Mesendoderm (in vitro differentiated cells): ENCODE data around the gene CFAP53.

Experiments
- DNase-seq: peaks from one replicate; pipeline ENCODE4 v3.0.0; 2013
- H2AK5ac ChIP-seq: 2 replicates; pipeline ENCODE4 v1.6.1; 2013; ENCODE audit warnings: low read length, inconsistent platforms
- H2BK120ac ChIP-seq: 2 replicates; pipeline ENCODE4 v1.6.1; 2013; ENCODE audit warnings: low read depth, mild to moderate bottlenecking, low read length, moderate library complexity, mixed read lengths
- H2BK15ac ChIP-seq: replicated peaks from 2 replicates; pipeline ENCODE4 v1.6.1; 2013; ENCODE audit warnings: low read depth, mild to moderate bottlenecking, moderate library complexity
- H2BK5ac ChIP-seq: 2 replicates; pipeline ENCODE4 v1.6.1; 2013; ENCODE audit warnings: low read length, inconsistent platforms
- H3K18ac ChIP-seq: 2 replicates; pipeline ENCODE4 v1.6.1; 2013; ENCODE audit warnings: mild to moderate bottlenecking, low read length, mixed read lengths
- H3K23ac ChIP-seq: one replicate; pipeline ENCODE4 v1.6.1; 2013; ENCODE audit warnings: low read length
- H3K27ac ChIP-seq: 2 replicates; pipeline ENCODE4 v1.5.1; 2013; ENCODE audit warnings: low read depth, mild to moderate bottlenecking, inconsistent platforms, low read length, moderate library complexity
- H3K27me3 ChIP-seq: 2 replicates; pipeline ENCODE4 v1.6.1; 2013; ENCODE audit warnings: low read length, control low read depth, mild to moderate bottlenecking, inconsistent platforms; ENCODE audit not compliant: insufficient read depth, poor library complexity
- H3K36me3 ChIP-seq: 2 replicates; pipeline ENCODE4 v1.6.1; 2013; ENCODE audit warnings: low read length, inconsistent platforms; ENCODE audit not compliant: control insufficient read depth, insufficient read depth
- H3K4ac ChIP-seq: one replicate; pipeline ENCODE4 v1.6.1; 2013; ENCODE audit warnings: low read depth, mild to moderate bottlenecking, low read length, moderate library complexity
- H3K4me1 ChIP-seq: 2 replicates; pipeline ENCODE4 v1.6.1; 2013; ENCODE audit warnings: low read depth, low read length, inconsistent platforms; ENCODE audit not compliant: control insufficient read depth
- H3K4me2 ChIP-seq: 2 replicates; pipeline ENCODE4 v1.6.1; 2013; ENCODE audit warnings: low read length
- H3K4me3 ChIP-seq: 2 replicates; pipeline ENCODE4 v1.5.1; 2013; ENCODE audit warnings: mild to moderate bottlenecking, low read length
- H3K56ac ChIP-seq: one replicate; pipeline ENCODE4 v1.6.1; 2013; ENCODE audit warnings: low read length
- H3K79me1 ChIP-seq: 2 replicates; pipeline ENCODE4 v1.6.1; 2013; ENCODE audit warnings: low read length, inconsistent platforms
- H3K79me2 ChIP-seq: 2 replicates; pipeline ENCODE4 v1.6.1; 2013; ENCODE audit warnings: mild to moderate bottlenecking, low read length; ENCODE audit not compliant: control insufficient read depth, insufficient read depth
- H3K9ac ChIP-seq: 2 replicates; pipeline ENCODE4 v1.6.1; 2013; ENCODE audit warnings: low read length, inconsistent platforms
- H4K5ac ChIP-seq: one replicate; pipeline ENCODE4 v1.6.1; 2013; ENCODE audit warnings: low read length
- H4K8ac ChIP-seq: one replicate; pipeline ENCODE4 v1.6.1; 2013; ENCODE audit warnings: low read depth, mild to moderate bottlenecking, control low read depth, low read length, moderate library complexity
- WGBS: extraction: QIAGEN DNeasy Blood & Tissue Kit; methylation state at CpG from one replicate; pipeline ENCODE4 v1.1.7; 2013; ENCODE audit warnings: low lambda C conversion rate, missing lambda C conversion rate; ENCODE audit not compliant: insufficient coverage; ENCODE audit errors: extremely low coverage; 5-methylcytosine and 5-hydroxymethylcytosine counted together

The CFAP53 gene

GRCh38 chr18:50276452-50276851 lies 10.2 kb upstream of the CFAP53 start:
- Histone ChIP-seq H2BK120ac (no peak overlapping the region), H3K56ac (no peak overlapping the region), H3K79me2 (peaks cover 18% of the 10 kb centered on the region), H3K4me1 (peaks cover 6% of the 10 kb centered on the region), H3K27ac (no peak overlapping the region), H3K4ac (no peak overlapping the region), H3K36me3 (peaks cover 33% of the 10 kb centered on the region), H3K79me1 (peaks cover 22% of the 10 kb centered on the region), H4K8ac (no peak overlapping the region), H2AK5ac (no peak overlapping the region), H3K4me2 (no peak overlapping the region), H3K9ac (no peak overlapping the region), H2BK15ac (no peak overlapping the region), H3K18ac (no peak overlapping the region), H3K27me3 (no peaks in the 10 kb centered on the region), H3K23ac (no peak overlapping the region), H2BK5ac (no peak overlapping the region), H3K4me3 (no peak overlapping the region), H4K5ac (no peak overlapping the region)
- WGBS = no CpG with 5 or more reads among the region's 4 CpGs
- no peak for DNase-seq

GRCh38 chr18:50275503-50276036 lies 9.3 kb upstream of the CFAP53 start:
- no peak overlapping the region for H2AK5ac ChIP-seq
- H3K79me2 ChIP-seq = peaks cover 14% of the 10 kb centered on the region
- DNase-seq = no peak
- no peak overlapping the region for H4K8ac ChIP-seq
- H3K4me1 ChIP-seq = peaks cover 5% of the 10 kb centered on the region
- H3K4ac ChIP-seq = no peak overlapping the region
- no peak overlapping the region for H2BK15ac ChIP-seq
- no peak overlapping the region for H3K9ac ChIP-seq
- no peak overlapping the region for H2BK5ac ChIP-seq
- no peak overlapping the region for H3K23ac ChIP-seq
- no peaks in the 10 kb centered on the region for H3K27me3 ChIP-seq
- H3K79me1 ChIP-seq = peaks cover 17% of the 10 kb centered on the region
- H4K5ac ChIP-seq = no peak overlapping the region
- no peak overlapping the region for H3K4me3 ChIP-seq
- H3K4me2 ChIP-seq = no peak overlapping the region
- H2BK120ac ChIP-seq = no peak overlapping the region
- no CpG with 5 or more reads among the region's 19 CpGs for whole genome bisulfite sequencing
- no peak overlapping the region for H3K27ac ChIP-seq
- H3K36me3 ChIP-seq = peaks cover 33% of the 10 kb centered on the region
- H3K56ac ChIP-seq = no peak overlapping the region
- no peak overlapping the region for H3K18ac ChIP-seq

- no peak overlapping the region for H3K27ac ChIP-seq
- peaks cover 11% of the 10 kb centered on the region for H3K79me1 ChIP-seq
- H3K18ac ChIP-seq = no peak overlapping the region
- no CpG with 5 or more reads among the region's 10 CpGs for WGBS
- H3K36me3 ChIP-seq = peaks cover 33% of the 10 kb centered on the region
- no peak overlapping the region for H3K4me3 ChIP-seq
- no peak overlapping the region for H4K5ac ChIP-seq
- no peaks in the 10 kb centered on the region for H3K4me1 ChIP-seq
- H3K27me3 ChIP-seq = no peaks in the 10 kb centered on the region
- no peak overlapping the region for H3K4me2 ChIP-seq
- H3K9ac ChIP-seq = no peak overlapping the region
- H3K23ac ChIP-seq = no peak overlapping the region
- H3K56ac ChIP-seq = no peak overlapping the region
- no peak for DNase-seq
- no peak overlapping the region for H2BK15ac ChIP-seq
- peaks cover 8% of the 10 kb centered on the region for H3K79me2 ChIP-seq
- no peak overlapping the region for H3K4ac ChIP-seq
- no peak overlapping the region for H2AK5ac ChIP-seq
- no peak overlapping the region for H4K8ac ChIP-seq
- H2BK5ac ChIP-seq = no peak overlapping the region
- no peak overlapping the region for H2BK120ac ChIP-seq
Measured at GRCh38 chr18:50274941-50275340, 8.6 kb upstream of the CFAP53 start.

- no peak overlapping the region for H4K5ac ChIP-seq
- peaks cover 1% of the 10 kb centered on the region for H3K79me2 ChIP-seq
- no peak overlapping the region for H2BK120ac ChIP-seq
- no peaks in the 10 kb centered on the region for H3K27me3 ChIP-seq
- H2BK5ac ChIP-seq = no peak overlapping the region
- H3K23ac ChIP-seq = no peak overlapping the region
- H3K4me1 ChIP-seq = no peaks in the 10 kb centered on the region
- DNase-seq = no peak
- no peak overlapping the region for H3K56ac ChIP-seq
- no peak overlapping the region for H3K4me2 ChIP-seq
- H3K27ac ChIP-seq = no peak overlapping the region
- peaks cover 4% of the 10 kb centered on the region for H3K79me1 ChIP-seq
- H2BK15ac ChIP-seq = no peak overlapping the region
- no peak overlapping the region for H3K4me3 ChIP-seq
- peaks cover 38% of the 10 kb centered on the region for H3K36me3 ChIP-seq
- H3K4ac ChIP-seq = no peak overlapping the region
- no peak overlapping the region for H3K18ac ChIP-seq
- no peak overlapping the region for H2AK5ac ChIP-seq
- no peak overlapping the region for H3K9ac ChIP-seq
- H4K8ac ChIP-seq = no peak overlapping the region
- no CpG with 5 or more reads among the region's 17 CpGs for WGBS
Measured at GRCh38 chr18:50274044-50274442, 7.7 kb upstream of the CFAP53 start.

GRCh38 chr18:50273203-50274043 lies 7.1 kb upstream of the CFAP53 start:
- no peak overlapping the region for H2BK120ac ChIP-seq
- H3K4me2 ChIP-seq = no peak overlapping the region
- H3K36me3 ChIP-seq = peaks cover 37% of the 10 kb centered on the region
- no peak for DNase-seq
- H3K79me2 ChIP-seq = no peaks in the 10 kb centered on the region
- H3K56ac ChIP-seq = no peak overlapping the region
- no peak overlapping the region for H2BK15ac ChIP-seq
- no peak overlapping the region for H3K27ac ChIP-seq
- no peak overlapping the region for H3K18ac ChIP-seq
- no peak overlapping the region for H4K8ac ChIP-seq
- H2AK5ac ChIP-seq = no peak overlapping the region
- no peak overlapping the region for H3K23ac ChIP-seq
- H3K4me3 ChIP-seq = no peak overlapping the region
- H3K4ac ChIP-seq = no peak overlapping the region
- H3K79me1 ChIP-seq = peaks cover 2% of the 10 kb centered on the region
- H3K9ac ChIP-seq = no peak overlapping the region
- H3K4me1 ChIP-seq = no peaks in the 10 kb centered on the region
- no peaks in the 10 kb centered on the region for H3K27me3 ChIP-seq
- WGBS = no CpG with 5 or more reads among the region's 23 CpGs
- no peak overlapping the region for H2BK5ac ChIP-seq
- no peak overlapping the region for H4K5ac ChIP-seq
